ENCODE results near the gene ZNF619. TPM values are rescaled to one million over a fixed set of nuclear protein-coding genes. Genes with fewer than 3 reads are reported as not detected.

ZNF619 gene
- total RNA-seq, result 3.5 and 5.5 TPM in 2 replicates

DNA sequence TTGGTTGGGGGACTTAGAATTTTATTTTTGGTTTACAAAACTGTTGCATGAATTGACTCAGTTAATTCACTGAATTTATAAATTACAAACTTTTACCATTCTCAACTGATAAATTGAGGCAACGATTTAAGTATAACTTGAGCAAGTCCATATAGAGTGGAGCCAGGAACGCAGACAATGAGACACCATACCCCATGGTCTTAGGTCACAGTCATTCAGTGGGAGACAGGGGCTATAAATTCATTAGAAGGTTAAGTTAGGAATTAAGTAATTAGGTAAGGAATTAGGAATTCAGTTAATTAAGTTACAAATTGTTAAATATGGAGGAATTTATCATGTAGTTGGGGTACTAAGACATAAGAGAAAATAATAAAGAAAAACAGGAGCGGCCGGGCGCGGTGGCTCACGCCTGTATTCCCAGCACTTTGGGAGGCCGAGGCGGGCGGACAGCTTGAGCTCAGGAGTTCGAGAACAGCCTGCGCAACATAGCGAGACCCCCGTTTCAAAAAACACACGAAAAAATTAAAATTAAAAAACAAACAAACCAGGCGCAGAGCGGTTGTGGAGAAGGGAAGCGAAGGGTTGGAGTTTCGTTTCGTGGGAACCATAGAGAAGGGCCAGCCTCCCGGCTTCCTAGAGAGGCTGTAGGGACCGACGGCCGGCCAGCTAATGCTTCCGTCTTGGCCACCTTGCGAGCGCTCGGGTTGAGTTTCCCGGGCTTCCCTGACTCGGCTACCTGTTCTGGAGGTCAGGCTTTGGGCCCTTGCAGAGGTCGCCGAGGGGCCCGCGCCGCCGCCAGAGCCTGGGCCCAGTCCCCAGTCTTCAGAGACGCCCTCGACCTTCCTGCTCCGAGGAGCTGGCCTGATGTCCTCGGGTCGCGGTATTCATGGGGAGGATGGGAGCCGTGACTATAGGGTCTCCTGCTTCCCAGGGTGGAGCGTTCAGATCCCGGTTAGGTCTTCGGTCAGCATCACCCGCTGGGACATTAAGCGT is at the start of gene ZNF619:
TSS of gene ZNF619 (plus strand) at position 645 of the 993 bp plus-strand sequence. CDS start 858 bp downstream, outside the sequence.

GRCh38 chr3:40456940-40457823 is 19.7 kb upstream of the ZNF619 start, which contains the start of gene RPL14:
Gene RPL14, plus strand, starts transcription at chr3:40457339. Its CDS starts 133 bp downstream, at chr3:40457472.

DNA sequence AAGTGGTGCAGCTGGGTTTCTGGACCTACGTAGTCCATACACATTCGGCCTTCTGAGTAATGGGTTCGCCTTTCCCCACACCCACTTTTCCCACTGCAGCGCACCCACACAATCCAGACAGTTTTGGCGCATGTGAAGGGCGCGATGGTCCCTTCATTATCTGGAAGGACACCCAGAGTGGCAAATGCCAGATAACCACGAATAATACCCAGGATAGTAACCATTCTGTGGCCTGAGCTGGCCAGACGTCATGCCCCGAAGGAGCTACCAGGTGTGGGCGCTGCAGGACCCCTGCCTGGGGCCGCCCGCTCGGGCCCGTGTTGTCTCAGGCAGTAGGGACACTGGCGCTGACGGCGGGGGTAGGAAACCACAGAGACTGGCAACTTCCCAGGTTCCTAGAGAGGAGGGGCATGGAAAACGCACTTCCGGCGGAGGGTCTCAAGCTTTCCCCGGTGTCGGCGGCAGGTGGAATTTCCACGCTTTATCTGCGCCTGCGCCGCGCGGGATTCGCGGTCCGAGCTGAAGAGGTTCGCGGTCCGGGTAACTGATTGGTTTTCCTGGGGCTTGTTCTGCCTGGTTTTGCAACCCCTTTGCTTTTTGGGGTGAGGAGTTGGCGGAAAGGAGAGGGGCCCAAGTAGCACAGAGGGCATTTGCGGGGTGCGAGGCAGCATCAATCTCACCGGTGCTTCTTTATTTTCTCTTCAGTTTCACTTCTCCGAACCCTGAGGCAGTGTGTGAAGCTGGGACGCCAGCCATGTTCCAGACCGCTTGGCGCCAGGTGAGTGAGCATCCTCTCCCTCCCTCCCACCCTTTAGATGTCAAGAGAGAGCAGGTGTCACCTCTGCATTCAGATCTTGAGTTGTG is 28.9 kb downstream of the ZNF619 start, which contains the start of gene ZNF620:
TSS of gene ZNF620 (plus strand) at position 441 of the 864 bp plus-strand sequence. CDS start at position 755, 314 bp downstream.

DNA sequence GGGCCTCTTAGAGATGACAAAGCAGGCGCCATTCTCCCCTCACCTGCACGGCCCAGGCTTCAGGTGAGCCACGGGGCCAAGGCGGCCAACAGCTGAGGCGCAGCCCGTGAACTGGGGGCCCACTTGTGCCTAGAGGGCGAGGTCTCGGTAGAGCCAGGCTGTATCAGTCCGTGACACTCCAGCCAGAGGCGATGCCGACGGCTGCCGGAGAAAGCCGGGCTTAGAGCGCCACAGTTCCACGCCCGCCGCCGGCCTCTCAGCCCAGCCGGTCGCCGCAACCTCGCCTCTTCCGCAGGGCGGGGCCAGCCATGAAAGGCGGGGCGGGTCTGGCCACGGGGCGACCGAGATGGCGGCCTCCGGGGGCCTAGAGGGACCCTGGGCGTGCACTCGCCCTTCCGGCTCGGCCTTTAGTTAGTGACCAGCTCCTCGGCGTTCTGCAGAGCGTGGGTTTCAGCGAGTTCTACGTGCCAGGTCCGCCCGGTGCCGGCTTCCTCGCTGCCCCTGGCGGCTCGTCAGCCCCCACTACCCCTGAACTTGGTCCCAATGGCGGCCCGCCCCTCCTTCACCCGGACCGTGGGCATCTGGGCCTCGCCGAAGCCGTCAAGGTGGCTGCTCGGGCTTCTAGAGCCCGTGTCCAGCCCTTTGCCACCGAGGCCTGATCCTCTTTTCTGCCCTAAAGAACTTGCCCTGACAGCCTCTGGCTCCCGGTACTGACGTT is 47.8 kb downstream of the ZNF619 start, which contains the start of gene ZNF621:
TSS of gene ZNF621 (plus strand) at position 393 of the 718 bp plus-strand sequence. CDS start 881 bp downstream, outside the sequence.

Small RNA genes within 50 kb of the gene (small RNA-seq; reads per million reads assigned to genes)
- gene RNU5B-2P, result not detected

Other genes starting within 250 kb of the ZNF619 start
- 15.7 and 20.8 TPM in 2 replicates for gene EIF1B, start 167.4 kb upstream of the ZNF619 start, total RNA-seq
- 0.22 TPM in 1 of 2 replicates, not detected in the other for gene ENTPD3, start 89.9 kb upstream of the ZNF619 start, total RNA-seq
- gene RPL14, start 19.8 kb upstream of the ZNF619 start, total RNA-seq, result 210 and 221 TPM in 2 replicates
- 0.79 and 0.87 TPM in 2 replicates for gene ZNF620, start 28.9 kb downstream of the ZNF619 start, total RNA-seq
- gene ZNF621, start 47.8 kb downstream of the ZNF619 start, total RNA-seq, result 14.2 and 14.9 TPM in 2 replicates